OCI-LY7 (cell line): ENCODE data around the gene AK5. TPM values are rescaled to one million over a fixed set of nuclear protein-coding genes. Genes with fewer than 3 reads are reported as not detected.

ENCODE experiments used
- BruUV-seq: library from RNA; stranded (reverse); fragments of 400-500 nt; replicated peaks from 2 replicates; lab custom pipeline; 2021; lab: Mats Ljungman, UMichigan
- CTCF ChIA-PET: fragments of 300-600 bp; sonication (Branson Sonifier 250); formaldehyde crosslinking; loops from one replicate; lab custom pipeline; 2022; ENCODE audit warnings: antibody characterized with exemption; ENCODE audit not compliant: unreplicated experiment; lab: Charles Lee
- POLR2A ChIA-PET: fragments of 300-600 bp; sonication (Branson Sonifier 250); formaldehyde crosslinking; loops from one replicate; lab custom pipeline; 2022; ENCODE audit warnings: antibody characterized with exemption; lab: Charles Lee
- DNase-seq: peaks from one replicate; pipeline ENCODE4 v3.0.0-alpha.2; 2015; ENCODE audit warnings: low spot score
- H2AFZ ChIP-seq: fragments of 200-600 bp; sonication (generic), shearing (Covaris generic); 2 replicates; pipeline ENCODE4 v1.6.1; 2014; ENCODE audit warnings: mild to moderate bottlenecking, antibody characterized with exemption, low read length, moderate library complexity
- H3K27ac ChIP-seq: fragments of 200-600 bp; sonication (generic); 2 replicates; pipeline ENCODE4 v1.5.1; 2014; ENCODE audit warnings: mixed run types, low read depth, mild to moderate bottlenecking, moderate library complexity, low read length, inconsistent platforms; ENCODE audit not compliant: poor library complexity, severe bottlenecking
- H3K36me3 ChIP-seq: fragments of 200-600 bp; sonication (generic); 2 replicates; pipeline ENCODE4 v1.6.1; 2014; ENCODE audit warnings: mild to moderate bottlenecking, antibody characterized with exemption, low read length, moderate library complexity, mixed read lengths; ENCODE audit not compliant: insufficient read depth
- H3K4me1 ChIP-seq: fragments of 200-600 bp; sonication (generic); 2 replicates; pipeline ENCODE4 v1.5.1; 2014; ENCODE audit warnings: mild to moderate bottlenecking, low read length; ENCODE audit not compliant: insufficient read depth, poor library complexity, severe bottlenecking
- H3K4me2 ChIP-seq: fragments of 200-600 bp; sonication (generic); 2 replicates; pipeline ENCODE4 v1.6.1; 2014; ENCODE audit warnings: mild to moderate bottlenecking, low read length
- H3K4me3 ChIP-seq: fragments of 200-600 bp; sonication (generic); 2 replicates; pipeline ENCODE4 v1.5.1; 2014; ENCODE audit warnings: mild to moderate bottlenecking, low read depth, low read length; ENCODE audit not compliant: poor library complexity, severe bottlenecking
- H3K79me2 ChIP-seq: fragments of 200-600 bp; sonication (generic); 2 replicates; pipeline ENCODE4 v1.6.1; 2016; ENCODE audit warnings: low read depth, mild to moderate bottlenecking, low read length, moderate library complexity, mixed read lengths; ENCODE audit not compliant: insufficient read depth
- H3K9me2 ChIP-seq: fragments of 200-600 bp; sonication (generic); 2 replicates; pipeline ENCODE4 v1.6.1; 2016; ENCODE audit warnings: mild to moderate bottlenecking, low read length, mixed read lengths; ENCODE audit not compliant: insufficient read depth
- H3K9me3 ChIP-seq: fragments of 200-600 bp; sonication (generic); 2 replicates; pipeline ENCODE4 v1.6.1; 2014; ENCODE audit warnings: mild to moderate bottlenecking, mixed run types, low read length, mixed read lengths
- H4K20me1 ChIP-seq: fragments of 200-600 bp; sonication (generic); 2 replicates; pipeline ENCODE4 v1.6.1; 2014; ENCODE audit warnings: mild to moderate bottlenecking, antibody characterized with exemption, low read length, moderate library complexity, mixed read lengths; ENCODE audit not compliant: insufficient read depth
- EZH2phosphoT487 ChIP-seq: fragments of 200-600 bp; sonication (generic); IDR thresholded peaks from 2 replicates; pipeline ENCODE4 v1.6.1; 2018; ENCODE audit warnings: low read depth, borderline replicate concordance, mild to moderate bottlenecking, mixed run types, antibody characterized with exemption, low read length, moderate library complexity, mixed read lengths
- intact Hi-C: fragments of 100-400 bp; cut with micrococcal nuclease; formaldehyde crosslinking; loops from one replicate; pipeline ENCODE4 v1.10.0; 2022; ENCODE audit not compliant: unreplicated experiment
- total RNA-seq, 2 experiments: library from RNA; depleted of rRNA in 1 of 2; stranded (reverse); fragments of >200 nt in 1 of 2; shearing (Covaris generic) in 1 of 2; gene quantifications; 2 replicates each; pipeline ENCODE4 v1.2.3, GENCODE V29; 2014 to 2022
- TF ChIP-seq, protein P1 (sequence below): fragments of 200-600 bp; sonication (generic); conservative IDR thresholded peaks from 2 replicates; pipeline ENCODE4 v1.5.1; 2014; ENCODE audit warnings: mild to moderate bottlenecking, antibody characterized with exemption, low read length, moderate library complexity, mixed read lengths

Gene AK5
- total RNA-seq, 2 experiments from 2014 or later: not detected

DNA sequence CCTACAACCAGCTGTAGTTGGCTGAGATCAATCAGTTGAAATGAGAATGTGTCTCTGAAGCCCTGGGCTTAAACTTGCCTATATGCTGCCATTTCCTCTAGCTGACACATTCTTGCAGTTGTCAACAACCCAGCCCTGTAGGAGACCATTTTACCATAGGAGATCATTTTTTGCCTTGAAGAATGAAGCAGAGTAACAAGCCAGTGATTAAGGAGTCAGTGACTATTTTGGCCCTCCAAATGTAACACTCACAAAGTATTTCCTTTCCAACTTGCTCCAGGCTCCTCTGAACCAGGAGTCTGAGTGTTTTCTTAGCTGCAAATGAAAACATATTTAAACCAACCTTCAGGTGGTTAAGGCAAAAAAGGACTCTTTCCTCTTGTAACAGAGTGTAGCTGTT, 217.1 kb downstream of the AK5 start:
- DNase-seq: no peak
- intact Hi-C loops: no loop called here
- no peaks in the 10 kb centered on the region for H3K4me1 ChIP-seq
- no TSS peak for BruUV-seq
- H3K9me3 ChIP-seq: no peaks in the 10 kb centered on the region
- H3K79me2 ChIP-seq: no peaks in the 10 kb centered on the region
- ChIA-PET CTCF (no interaction called here), POLR2A (no interaction called here)
- TF ChIP-seq, protein P1, sequence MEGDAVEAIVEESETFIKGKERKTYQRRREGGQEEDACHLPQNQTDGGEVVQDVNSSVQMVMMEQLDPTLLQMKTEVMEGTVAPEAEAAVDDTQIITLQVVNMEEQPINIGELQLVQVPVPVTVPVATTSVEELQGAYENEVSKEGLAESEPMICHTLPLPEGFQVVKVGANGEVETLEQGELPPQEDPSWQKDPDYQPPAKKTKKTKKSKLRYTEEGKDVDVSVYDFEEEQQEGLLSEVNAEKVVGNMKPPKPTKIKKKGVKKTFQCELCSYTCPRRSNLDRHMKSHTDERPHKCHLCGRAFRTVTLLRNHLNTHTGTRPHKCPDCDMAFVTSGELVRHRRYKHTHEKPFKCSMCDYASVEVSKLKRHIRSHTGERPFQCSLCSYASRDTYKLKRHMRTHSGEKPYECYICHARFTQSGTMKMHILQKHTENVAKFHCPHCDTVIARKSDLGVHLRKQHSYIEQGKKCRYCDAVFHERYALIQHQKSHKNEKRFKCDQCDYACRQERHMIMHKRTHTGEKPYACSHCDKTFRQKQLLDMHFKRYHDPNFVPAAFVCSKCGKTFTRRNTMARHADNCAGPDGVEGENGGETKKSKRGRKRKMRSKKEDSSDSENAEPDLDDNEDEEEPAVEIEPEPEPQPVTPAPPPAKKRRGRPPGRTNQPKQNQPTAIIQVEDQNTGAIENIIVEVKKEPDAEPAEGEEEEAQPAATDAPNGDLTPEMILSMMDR: no peak
- TF ChIP-seq EZH2phosphoT487: no peak
- no peak overlapping the region for H3K4me2 ChIP-seq
- H3K36me3 ChIP-seq: no peaks in the 10 kb centered on the region
- H2AFZ ChIP-seq: no peak overlapping the region
- no peaks in the 10 kb centered on the region for H3K9me2 ChIP-seq
- no peak overlapping the region for H3K4me3 ChIP-seq
- H3K27ac ChIP-seq: no peak overlapping the region
- no peaks in the 10 kb centered on the region for H4K20me1 ChIP-seq

DNA sequence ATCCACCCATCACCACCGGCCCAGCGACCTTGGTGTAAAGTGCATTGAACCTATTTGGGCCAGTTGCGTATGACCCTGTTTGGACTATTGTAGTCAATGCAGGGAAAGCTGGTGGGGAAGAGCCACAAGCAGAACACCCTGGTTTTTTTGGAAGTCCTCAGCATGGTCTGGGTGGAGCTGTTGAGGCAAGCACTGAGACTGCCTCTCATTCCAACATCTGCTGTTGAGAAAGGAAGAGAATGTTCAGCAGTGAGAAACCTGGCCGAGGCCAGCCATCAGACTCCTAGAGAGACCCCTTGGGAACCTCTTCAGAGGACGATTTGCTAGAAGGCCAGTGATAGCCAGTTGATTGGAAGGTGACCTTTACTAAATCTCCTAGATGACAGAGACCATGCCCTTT, 217.6 kb downstream of the AK5 start:
- H3K4me1 ChIP-seq: no peaks in the 10 kb centered on the region
- H3K9me3 ChIP-seq: no peaks in the 10 kb centered on the region
- H4K20me1 ChIP-seq: no peaks in the 10 kb centered on the region
- no peak overlapping the region for H3K27ac ChIP-seq
- no peak overlapping the region for H2AFZ ChIP-seq
- H3K79me2 ChIP-seq: no peaks in the 10 kb centered on the region
- H3K9me2 ChIP-seq: no peaks in the 10 kb centered on the region
- DNase-seq: no peak
- intact Hi-C loops: no loop called here
- no TSS peak for BruUV-seq
- CTCF ChIA-PET: no interaction called here
- H3K4me2 ChIP-seq: no peak overlapping the region
- no peak overlapping the region for H3K4me3 ChIP-seq
- TF ChIP-seq, protein P1: no peak
- no peak for TF ChIP-seq EZH2phosphoT487
- POLR2A ChIA-PET: no interaction called here
- H3K36me3 ChIP-seq: no peaks in the 10 kb centered on the region

DNA sequence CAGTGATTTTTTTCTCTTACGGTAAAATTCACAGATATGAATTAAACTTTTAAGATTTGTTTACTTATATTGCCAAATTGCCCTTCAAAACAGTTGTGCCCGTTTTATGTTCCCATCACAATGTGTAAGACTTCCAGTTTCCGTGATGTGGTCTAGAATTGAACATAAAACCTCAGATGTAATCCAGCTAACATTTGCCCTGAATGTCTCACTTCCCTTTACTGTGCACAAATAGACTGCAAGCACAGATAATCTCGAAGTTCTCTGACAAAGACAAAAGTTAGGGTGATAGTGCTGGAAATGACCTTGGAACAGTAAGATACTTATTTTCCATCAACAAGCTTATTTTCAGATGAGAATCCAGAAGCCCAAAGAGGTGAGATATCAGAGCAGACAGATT, 223.2 kb downstream of the AK5 start:
- Histone ChIP-seq H3K27ac (no peak overlapping the region), H2AFZ (no peak overlapping the region), H3K79me2 (no peaks in the 10 kb centered on the region), H3K4me3 (no peak overlapping the region), H3K9me3 (no peaks in the 10 kb centered on the region), H4K20me1 (no peaks in the 10 kb centered on the region), H3K4me2 (no peak overlapping the region), H3K36me3 (no peaks in the 10 kb centered on the region), H3K4me1 (no peaks in the 10 kb centered on the region), H3K9me2 (no peaks in the 10 kb centered on the region)
- ChIA-PET POLR2A (interaction anchor here (1.0 kb wide), 1 partner anchor 30 kb away, joined by 3 read pairs; no protein-coding TSS in a partner anchor), CTCF (no interaction called here)
- BruUV-seq: no TSS peak
- intact Hi-C loops: no loop called here
- DNase-seq: no peak
- TF ChIP-seq, protein P1: no peak
- no peak for TF ChIP-seq EZH2phosphoT487
